NCI-H1417 (cell line): Measurements from ENCODE around the gene ABCA6.
"Not testable (repeated sequence)": the region's sequence is repeated elsewhere in the genome, so short reads cannot be mapped to it uniquely, and the experiment has no call there.

Experiments
- DNase-seq, 3 experiments: peaks; one replicate each; lab custom pipeline; 2025; lab: John Stamatoyannopoulos, UW

Gene ABCA6

GRCh38 chr17:69134112-69134511 is 7.6 kb downstream of the ABCA6 start:
- no peak for DNase-seq

- no peak for DNase-seq
Measured at GRCh38 chr17:69130627-69131296, 10.9 kb downstream of the ABCA6 start.

GRCh38 chr17:69123626-69124025 is 18.1 kb downstream of the ABCA6 start:
- DNase-seq, result no peak

GRCh38 chr17:69122065-69122464 is 19.6 kb downstream of the ABCA6 start:
- no peak for DNase-seq

GRCh38 chr17:69117855-69118784 is 23.6 kb downstream of the ABCA6 start:
- no peak for DNase-seq

GRCh38 chr17:69111794-69112193 is 29.9 kb downstream of the ABCA6 start:
- no peak for DNase-seq

- DNase-seq, result peak in 1 of 3 experiments; percentile 2
Measured at GRCh38 chr17:69105907-69106730, 35.6 kb downstream of the ABCA6 start.

GRCh38 chr17:69103557-69104233 is 38.0 kb downstream of the ABCA6 start:
- peak in 2 of 3 experiments; percentile 2 to 12 for DNase-seq

- no peak for DNase-seq
Measured at GRCh38 chr17:69098625-69099024, 43.1 kb downstream of the ABCA6 start.

- DNase-seq, result no peak
Measured at GRCh38 chr17:69096541-69096940, 45.2 kb downstream of the ABCA6 start.

- DNase-seq, result no peak
Measured at GRCh38 chr17:69093995-69094394, 47.7 kb downstream of the ABCA6 start.

- DNase-seq, result no peak
Measured at GRCh38 chr17:69093279-69093789, 48.4 kb downstream of the ABCA6 start.

GRCh38 chr17:69090365-69090764 is 51.3 kb downstream of the ABCA6 start:
- DNase-seq, result no peak

- DNase-seq, result no peak
Measured at GRCh38 chr17:69088643-69089200, 53.0 kb downstream of the ABCA6 start.

- DNase-seq, result no peak
Measured at GRCh38 chr17:69086641-69087040, 55.1 kb downstream of the ABCA6 start.

GRCh38 chr17:69084911-69085310 is 56.8 kb downstream of the ABCA6 start:
- peak in 1 of 3 experiments; percentile 7 for DNase-seq

- no peak for DNase-seq
Measured at GRCh38 chr17:69082696-69083095, 59.0 kb downstream of the ABCA6 start.

- DNase-seq, result no peak
Measured at GRCh38 chr17:69078864-69079263, 62.8 kb downstream of the ABCA6 start.

GRCh38 chr17:69075823-69076222 is 65.9 kb downstream of the ABCA6 start:
- no peak for DNase-seq

GRCh38 chr17:69073392-69073791 is 68.3 kb downstream of the ABCA6 start:
- DNase-seq, result not testable (repeated sequence)

- peak in 1 of 3 experiments; percentile 8 for DNase-seq
Measured at GRCh38 chr17:69072803-69073256, 68.9 kb downstream of the ABCA6 start.
